GM23338 (cell line): Measurements from ENCODE around the gene BTBD19. TPM values are rescaled to one million over a fixed set of nuclear protein-coding genes. Genes with fewer than 3 reads are reported as not detected.
A peak's percentile ranks its signal among the peaks of the same experiment; 100 is the strongest.
"Not testable (repeated sequence)": the region's sequence is repeated elsewhere in the genome, so short reads cannot be mapped to it uniquely, and the experiment has no call there.

Experiments used
- ATAC-seq: fragments of 200-7000 bp; cut with Tn5 transposase; 3 replicates; pipeline ENCODE4 v1.9.1; 2020
- DNase-seq: peaks from one replicate; pipeline ENCODE4 v3.0.0-alpha.2; 2015; ENCODE audit warnings: low spot score
- H2AFZ ChIP-seq: fragments of 200-600 bp; sonication (generic); 2 replicates; pipeline ENCODE4 v1.8.0; 2016; ENCODE audit warnings: antibody characterized with exemption, mild to moderate bottlenecking, moderate library complexity
- H3F3A ChIP-seq: fragments of 200-600 bp; sonication (generic); replicated peaks from 2 replicates; pipeline ENCODE4 v1.8.0; 2017; ENCODE audit warnings: antibody characterized with exemption, mixed run types, low read depth
- H3K27ac ChIP-seq: fragments of 200-600 bp; sonication (generic); 2 replicates; pipeline ENCODE4 v1.6.1; 2016; ENCODE audit warnings: low read depth
- H3K27me3 ChIP-seq: fragments of 200-600 bp; sonication (generic); 2 replicates; pipeline ENCODE4 v1.8.0; 2016; ENCODE audit warnings: mild to moderate bottlenecking, mixed run types, moderate library complexity; ENCODE audit not compliant: insufficient read depth
- H3K36me3 ChIP-seq: fragments of 200-600 bp; sonication (generic); 2 replicates; pipeline ENCODE4 v1.8.0; 2016; ENCODE audit warnings: mild to moderate bottlenecking; ENCODE audit not compliant: insufficient read depth
- H3K4me1 ChIP-seq: fragments of 200-600 bp; sonication (generic); 2 replicates; pipeline ENCODE4 v1.8.0; 2016; ENCODE audit warnings: mild to moderate bottlenecking, moderate library complexity; ENCODE audit not compliant: insufficient read depth
- H3K4me2 ChIP-seq: fragments of 200-600 bp; sonication (generic); 2 replicates; pipeline ENCODE4 v1.7.1; 2017; ENCODE audit warnings: mixed run types
- H3K4me3 ChIP-seq: fragments of 200-600 bp; sonication (generic); 2 replicates; pipeline ENCODE4 v1.6.1; 2016; ENCODE audit warnings: mixed run types
- H3K79me2 ChIP-seq: fragments of 200-600 bp; sonication (generic); replicated peaks from 2 replicates; pipeline ENCODE4 v1.8.0; 2017; ENCODE audit warnings: mild to moderate bottlenecking; ENCODE audit not compliant: insufficient read depth
- H3K9me2 ChIP-seq: fragments of 200-600 bp; sonication (generic); 2 replicates; pipeline ENCODE4 v1.8.0; 2017; ENCODE audit not compliant: insufficient read depth
- H4K20me1 ChIP-seq: fragments of 200-600 bp; sonication (generic); replicated peaks from 2 replicates; pipeline ENCODE4 v1.8.0; 2017; ENCODE audit warnings: mild to moderate bottlenecking; ENCODE audit not compliant: insufficient read depth
- H3K27ac Mint-ChIP-seq: 2 replicates; pipeline ENCODE4 v1.8.0; 2020; ENCODE audit warnings: inconsistent platforms, mild to moderate bottlenecking, moderate library complexity, mixed read lengths
- H3K27me3 Mint-ChIP-seq: 3 replicates; pipeline ENCODE4 v1.8.0; 2022; ENCODE audit warnings: low read depth, mild to moderate bottlenecking, moderate library complexity, mixed read lengths, inconsistent platforms; ENCODE audit not compliant: insufficient read depth, poor library complexity
- H3K36me3 Mint-ChIP-seq: 3 replicates; pipeline ENCODE4 v1.8.0; 2021; ENCODE audit warnings: low read depth, mild to moderate bottlenecking, inconsistent platforms, moderate library complexity, mixed read lengths
- H3K4me1 Mint-ChIP-seq: 3 replicates; pipeline ENCODE4 v1.8.0; 2020; ENCODE audit warnings: mild to moderate bottlenecking, inconsistent platforms, mixed read lengths
- H3K4me3 Mint-ChIP-seq: 3 replicates; pipeline ENCODE4 v1.8.0; 2021; ENCODE audit warnings: moderate library complexity, mild to moderate bottlenecking, inconsistent platforms, mixed read lengths
- H3K9me3 Mint-ChIP-seq: 3 replicates; pipeline ENCODE4 v1.8.0; 2020; ENCODE audit warnings: moderate library complexity, mild to moderate bottlenecking, inconsistent platforms, mixed read lengths
- CREB1 ChIP-seq: fragments of 250-450 bp; sonication (Bioruptor Pico); IDR thresholded peaks from 2 replicates; pipeline ENCODE4 v1.5.0; 2020; ENCODE audit warnings: low read depth, mild to moderate bottlenecking, moderate library complexity
- CTCF ChIP-seq, 2 experiments: fragments of 200-600 bp in 1 of 2; sonication (generic) in 1 of 2; conservative IDR thresholded peaks; 2 replicates each; pipeline versions ENCODE4 v1.5.1 to v1.6.1; 2016 to 2017; ENCODE audit warnings: antibody characterized with exemption in 2 of 2, low read depth in 2 of 2, mild to moderate bottlenecking in 2 of 2, moderate library complexity in 1 of 2
- NANOG ChIP-seq: IDR thresholded peaks from 2 replicates; pipeline ENCODE4 v1.6.1; 2016; ENCODE audit warnings: antibody characterized with exemption, borderline replicate concordance
- ZNF331 ChIP-seq: fragments of 250-450 bp; sonication (Bioruptor Pico); IDR thresholded peaks from 2 replicates; pipeline ENCODE4 v1.5.0; 2020; ENCODE audit warnings: low read depth, mild to moderate bottlenecking, moderate library complexity
- polyA plus RNA-seq: library from polyadenylated mRNA; unstranded; fragments of >200 nt; fragmentation: Nextera tagmentation; extraction: Ambion mirVana; gene quantifications from 2 replicates; pipeline ENCODE4 v1.2.1, GENCODE V29; 2016
- total RNA-seq: library from RNA; depleted of rRNA; stranded (reverse); fragments of >200 nt; shearing (Covaris generic); gene quantifications from 2 replicates; pipeline ENCODE4 v1.2.3, GENCODE V29; 2014
- TF ChIP-seq, protein P1 (sequence below): fragments of 250-450 bp; sonication (Bioruptor Pico); IDR thresholded peaks from 2 replicates; pipeline ENCODE4 v1.5.0; 2020; ENCODE audit warnings: mild to moderate bottlenecking, moderate library complexity
- TF ChIP-seq, protein P2 (sequence below): IDR thresholded peaks from one replicate; pipeline ENCODE4 v1.6.1; 2018; ENCODE audit warnings: antibody characterized with exemption; ENCODE audit not compliant: unreplicated experiment

BTBD19 gene
- total and polyA plus RNA-seq, 2 experiments from 2014 or later: 0.37 to 0.66 TPM

GRCh38 chr1:44824392-44824791, 16.1 kb downstream of the BTBD19 start:
- H3K27ac ChIP-seq, H3K9me3 Mint-ChIP-seq, DNase-seq, H3K4me3 Mint-ChIP-seq, H3K79me2 ChIP-seq, H3K4me2 ChIP-seq, H3K36me3 Mint-ChIP-seq, H3K36me3 ChIP-seq, H3K27me3 ChIP-seq, H2AFZ ChIP-seq, H3K27ac Mint-ChIP-seq, H3K4me1 ChIP-seq, H3K4me3 ChIP-seq, H3F3A ChIP-seq, ATAC-seq, H3K9me2 ChIP-seq, H4K20me1 ChIP-seq: not testable (repeated sequence)
- Mint-ChIP-seq H3K27me3 (peaks cover 15% of the 10 kb centered on the region), H3K4me1 (peaks cover 13% of the 10 kb centered on the region)

DNA sequence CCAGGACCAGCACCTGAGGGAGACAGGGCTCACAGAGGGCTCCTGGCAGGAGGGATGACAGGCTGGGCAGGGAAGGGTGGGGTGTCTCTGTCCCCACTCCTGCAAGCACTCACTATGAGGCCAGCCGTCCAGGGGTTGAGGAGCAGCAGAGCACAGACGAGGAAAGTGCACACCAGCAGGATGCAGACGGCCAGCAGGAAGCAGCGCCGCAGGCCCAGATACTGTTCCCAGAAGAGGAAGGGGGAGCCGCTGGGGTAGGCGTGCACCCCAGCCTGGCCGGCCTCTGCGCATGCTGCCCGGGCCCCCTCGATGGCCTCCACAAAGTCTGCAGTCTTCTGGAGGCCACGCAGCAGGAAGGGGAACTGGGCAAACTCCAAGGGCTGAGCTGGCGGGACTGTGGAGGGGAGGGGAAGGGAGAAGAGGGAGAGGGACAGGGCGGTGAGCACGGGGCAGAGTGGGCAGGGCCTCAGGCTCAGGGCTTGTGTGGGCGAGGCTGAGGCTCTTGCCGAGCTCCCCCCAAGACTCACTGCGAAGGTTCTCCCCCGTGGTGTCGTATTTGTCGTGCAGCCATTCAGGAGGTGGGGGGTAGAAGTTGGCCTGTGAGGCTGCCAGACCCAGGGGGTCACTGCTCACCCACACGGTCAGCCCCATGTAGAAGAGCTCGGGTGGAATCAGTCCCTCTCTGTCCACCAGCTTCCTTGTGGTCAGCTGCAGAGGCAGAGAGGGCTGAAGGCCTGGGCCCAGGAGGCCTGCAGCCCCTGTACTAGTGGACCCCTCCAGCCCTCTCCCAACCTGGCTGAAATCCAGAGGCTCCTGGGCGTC, 18.3 kb downstream of the BTBD19 start:
- no peak overlapping the region for H3K4me3 Mint-ChIP-seq
- TF ChIP-seq, protein P1, sequence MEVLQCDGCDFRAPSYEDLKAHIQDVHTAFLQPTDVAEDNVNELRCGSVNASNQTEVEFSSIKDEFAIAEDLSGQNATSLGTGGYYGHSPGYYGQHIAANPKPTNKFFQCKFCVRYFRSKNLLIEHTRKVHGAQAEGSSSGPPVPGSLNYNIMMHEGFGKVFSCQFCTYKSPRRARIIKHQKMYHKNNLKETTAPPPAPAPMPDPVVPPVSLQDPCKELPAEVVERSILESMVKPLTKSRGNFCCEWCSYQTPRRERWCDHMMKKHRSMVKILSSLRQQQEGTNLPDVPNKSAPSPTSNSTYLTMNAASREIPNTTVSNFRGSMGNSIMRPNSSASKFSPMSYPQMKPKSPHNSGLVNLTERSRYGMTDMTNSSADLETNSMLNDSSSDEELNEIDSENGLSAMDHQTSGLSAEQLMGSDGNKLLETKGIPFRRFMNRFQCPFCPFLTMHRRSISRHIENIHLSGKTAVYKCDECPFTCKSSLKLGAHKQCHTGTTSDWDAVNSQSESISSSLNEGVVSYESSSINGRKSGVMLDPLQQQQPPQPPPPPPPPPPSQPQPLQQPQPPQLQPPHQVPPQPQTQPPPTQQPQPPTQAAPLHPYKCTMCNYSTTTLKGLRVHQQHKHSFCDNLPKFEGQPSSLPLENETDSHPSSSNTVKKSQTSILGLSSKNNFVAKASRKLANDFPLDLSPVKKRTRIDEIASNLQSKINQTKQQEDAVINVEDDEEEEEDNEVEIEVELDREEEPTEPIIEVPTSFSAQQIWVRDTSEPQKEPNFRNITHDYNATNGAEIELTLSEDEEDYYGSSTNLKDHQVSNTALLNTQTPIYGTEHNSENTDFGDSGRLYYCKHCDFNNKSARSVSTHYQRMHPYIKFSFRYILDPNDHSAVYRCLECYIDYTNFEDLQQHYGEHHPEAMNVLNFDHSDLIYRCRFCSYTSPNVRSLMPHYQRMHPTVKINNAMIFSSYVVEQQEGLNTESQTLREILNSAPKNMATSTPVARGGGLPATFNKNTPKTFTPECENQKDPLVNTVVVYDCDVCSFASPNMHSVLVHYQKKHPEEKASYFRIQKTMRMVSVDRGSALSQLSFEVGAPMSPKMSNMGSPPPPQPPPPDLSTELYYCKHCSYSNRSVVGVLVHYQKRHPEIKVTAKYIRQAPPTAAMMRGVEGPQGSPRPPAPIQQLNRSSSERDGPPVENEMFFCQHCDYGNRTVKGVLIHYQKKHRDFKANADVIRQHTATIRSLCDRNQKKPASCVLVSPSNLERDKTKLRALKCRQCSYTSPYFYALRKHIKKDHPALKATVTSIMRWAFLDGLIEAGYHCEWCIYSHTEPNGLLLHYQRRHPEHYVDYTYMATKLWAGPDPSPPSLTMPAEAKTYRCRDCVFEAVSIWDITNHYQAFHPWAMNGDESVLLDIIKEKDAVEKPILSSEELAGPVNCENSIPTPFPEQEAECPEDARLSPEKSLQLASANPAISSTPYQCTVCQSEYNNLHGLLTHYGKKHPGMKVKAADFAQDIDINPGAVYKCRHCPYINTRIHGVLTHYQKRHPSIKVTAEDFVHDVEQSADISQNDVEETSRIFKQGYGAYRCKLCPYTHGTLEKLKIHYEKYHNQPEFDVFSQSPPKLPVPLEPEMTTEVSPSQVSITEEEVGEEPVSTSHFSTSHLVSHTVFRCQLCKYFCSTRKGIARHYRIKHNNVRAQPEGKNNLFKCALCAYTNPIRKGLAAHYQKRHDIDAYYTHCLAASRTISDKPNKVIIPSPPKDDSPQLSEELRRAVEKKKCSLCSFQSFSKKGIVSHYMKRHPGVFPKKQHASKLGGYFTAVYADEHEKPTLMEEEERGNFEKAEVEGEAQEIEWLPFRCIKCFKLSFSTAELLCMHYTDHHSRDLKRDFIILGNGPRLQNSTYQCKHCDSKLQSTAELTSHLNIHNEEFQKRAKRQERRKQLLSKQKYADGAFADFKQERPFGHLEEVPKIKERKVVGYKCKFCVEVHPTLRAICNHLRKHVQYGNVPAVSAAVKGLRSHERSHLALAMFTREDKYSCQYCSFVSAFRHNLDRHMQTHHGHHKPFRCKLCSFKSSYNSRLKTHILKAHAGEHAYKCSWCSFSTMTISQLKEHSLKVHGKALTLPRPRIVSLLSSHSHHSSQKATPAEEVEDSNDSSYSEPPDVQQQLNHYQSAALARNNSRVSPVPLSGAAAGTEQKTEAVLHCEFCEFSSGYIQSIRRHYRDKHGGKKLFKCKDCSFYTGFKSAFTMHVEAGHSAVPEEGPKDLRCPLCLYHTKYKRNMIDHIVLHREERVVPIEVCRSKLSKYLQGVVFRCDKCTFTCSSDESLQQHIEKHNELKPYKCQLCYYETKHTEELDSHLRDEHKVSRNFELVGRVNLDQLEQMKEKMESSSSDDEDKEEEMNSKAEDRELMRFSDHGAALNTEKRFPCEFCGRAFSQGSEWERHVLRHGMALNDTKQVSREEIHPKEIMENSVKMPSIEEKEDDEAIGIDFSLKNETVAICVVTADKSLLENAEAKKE (CRISPR knock-in tag): no peak
- TF ChIP-seq, protein P2, sequence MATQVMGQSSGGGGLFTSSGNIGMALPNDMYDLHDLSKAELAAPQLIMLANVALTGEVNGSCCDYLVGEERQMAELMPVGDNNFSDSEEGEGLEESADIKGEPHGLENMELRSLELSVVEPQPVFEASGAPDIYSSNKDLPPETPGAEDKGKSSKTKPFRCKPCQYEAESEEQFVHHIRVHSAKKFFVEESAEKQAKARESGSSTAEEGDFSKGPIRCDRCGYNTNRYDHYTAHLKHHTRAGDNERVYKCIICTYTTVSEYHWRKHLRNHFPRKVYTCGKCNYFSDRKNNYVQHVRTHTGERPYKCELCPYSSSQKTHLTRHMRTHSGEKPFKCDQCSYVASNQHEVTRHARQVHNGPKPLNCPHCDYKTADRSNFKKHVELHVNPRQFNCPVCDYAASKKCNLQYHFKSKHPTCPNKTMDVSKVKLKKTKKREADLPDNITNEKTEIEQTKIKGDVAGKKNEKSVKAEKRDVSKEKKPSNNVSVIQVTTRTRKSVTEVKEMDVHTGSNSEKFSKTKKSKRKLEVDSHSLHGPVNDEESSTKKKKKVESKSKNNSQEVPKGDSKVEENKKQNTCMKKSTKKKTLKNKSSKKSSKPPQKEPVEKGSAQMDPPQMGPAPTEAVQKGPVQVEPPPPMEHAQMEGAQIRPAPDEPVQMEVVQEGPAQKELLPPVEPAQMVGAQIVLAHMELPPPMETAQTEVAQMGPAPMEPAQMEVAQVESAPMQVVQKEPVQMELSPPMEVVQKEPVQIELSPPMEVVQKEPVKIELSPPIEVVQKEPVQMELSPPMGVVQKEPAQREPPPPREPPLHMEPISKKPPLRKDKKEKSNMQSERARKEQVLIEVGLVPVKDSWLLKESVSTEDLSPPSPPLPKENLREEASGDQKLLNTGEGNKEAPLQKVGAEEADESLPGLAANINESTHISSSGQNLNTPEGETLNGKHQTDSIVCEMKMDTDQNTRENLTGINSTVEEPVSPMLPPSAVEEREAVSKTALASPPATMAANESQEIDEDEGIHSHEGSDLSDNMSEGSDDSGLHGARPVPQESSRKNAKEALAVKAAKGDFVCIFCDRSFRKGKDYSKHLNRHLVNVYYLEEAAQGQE: no peak
- TF ChIP-seq CREB1 (CRISPR knock-in tag) (no peak), CTCF (conservative IDR thresholded peaks at IDR 0.05; ENCODE audit: low read depth in 2 of 2) (no peak), NANOG (no peak), ZNF331 (CRISPR knock-in tag) (no peak)
- no peak overlapping the region for H3K4me3 ChIP-seq
- no peak overlapping the region for H3K27ac ChIP-seq
- no peaks in the 10 kb centered on the region for H3K36me3 ChIP-seq
- peaks cover 6% of the 10 kb centered on the region for H3K27me3 Mint-ChIP-seq
- ATAC-seq (peak; percentile 36), DNase-seq (no peak)
- H3K9me2 ChIP-seq: no peaks in the 10 kb centered on the region
- no peaks in the 10 kb centered on the region; the same call in 2 of the 3 replicates for H3K36me3 Mint-ChIP-seq
- H3K4me2 ChIP-seq: no peak overlapping the region
- no peak overlapping the region for H3K27ac Mint-ChIP-seq
- H4K20me1 ChIP-seq: no peaks in the 10 kb centered on the region
- peak overlapping the region; percentile 56 for H2AFZ ChIP-seq
- H3K4me1 ChIP-seq: no peaks in the 10 kb centered on the region
- no peaks in the 10 kb centered on the region for H3K79me2 ChIP-seq
- no peaks in the 10 kb centered on the region for H3K9me3 Mint-ChIP-seq
- H3K4me1 Mint-ChIP-seq: peaks cover 10% of the 10 kb centered on the region
- H3K27me3 ChIP-seq: no peaks in the 10 kb centered on the region
- no peaks in the 10 kb centered on the region for H3F3A ChIP-seq
